HEK293T (cell line): Measurements from ENCODE around the gene RPTOR.

Experiments used
- ARNT ChIP-seq: fragments of 450-650 bp; IDR thresholded peaks from 2 replicates; pipeline ENCODE4 v1.6.1; 2017; ENCODE audit warnings: mild to moderate bottlenecking
- BHLHE40 ChIP-seq: fragments of 450-650 bp; IDR thresholded peaks from 2 replicates; pipeline ENCODE4 v1.6.1; 2016; ENCODE audit warnings: mild to moderate bottlenecking, moderate library complexity, borderline replicate concordance
- CTBP1 ChIP-seq: fragments of 450-650 bp; IDR thresholded peaks from 2 replicates; pipeline ENCODE4 v1.6.1; 2016; ENCODE audit warnings: borderline replicate concordance
- ELF4 ChIP-seq: fragments of 450-650 bp; IDR thresholded peaks from 2 replicates; pipeline ENCODE4 v1.6.1; 2017; ENCODE audit warnings: antibody characterized with exemption
- FOXA1 ChIP-seq: fragments of 450-650 bp; IDR thresholded peaks from 2 replicates; pipeline ENCODE4 v1.6.1; 2016; ENCODE audit warnings: mild to moderate bottlenecking
- FOXM1 ChIP-seq: fragments of 450-650 bp; IDR thresholded peaks from 2 replicates; pipeline ENCODE4 v1.6.1; 2017; ENCODE audit warnings: mild to moderate bottlenecking, borderline replicate concordance
- L3MBTL2 ChIP-seq: fragments of 450-650 bp; conservative IDR thresholded peaks from 2 replicates; pipeline ENCODE4 v1.6.1; 2016; ENCODE audit warnings: mild to moderate bottlenecking
- LEF1 ChIP-seq: fragments of 450-650 bp; IDR thresholded peaks from 2 replicates; pipeline ENCODE4 v1.6.1; 2017; ENCODE audit warnings: mild to moderate bottlenecking, borderline replicate concordance
- NFRKB ChIP-seq: fragments of 450-650 bp; IDR thresholded peaks from 2 replicates; pipeline ENCODE4 v1.6.1; 2016; ENCODE audit warnings: mild to moderate bottlenecking, moderate library complexity
- SUZ12 ChIP-seq: fragments of 450-650 bp; IDR thresholded peaks from 2 replicates; pipeline ENCODE4 v1.6.1; 2016; ENCODE audit warnings: mild to moderate bottlenecking
- TARDBP ChIP-seq: fragments of 450-650 bp; IDR thresholded peaks from 2 replicates; pipeline ENCODE4 v1.6.1; 2016
- ZNF384 ChIP-seq: fragments of 450-650 bp; IDR thresholded peaks from 2 replicates; pipeline ENCODE4 v1.6.1; 2016

- TF ChIP-seq ZNF384, result no peak
- no peak for TF ChIP-seq LEF1
- no peak for TF ChIP-seq BHLHE40
- no peak for TF ChIP-seq NFRKB
- TF ChIP-seq FOXA1, result no peak
- no peak for TF ChIP-seq SUZ12
- TF ChIP-seq TARDBP, result no peak
- TF ChIP-seq ARNT, result no peak
- no peak for TF ChIP-seq CTBP1
- no peak for TF ChIP-seq L3MBTL2
- no peak for TF ChIP-seq ELF4
- TF ChIP-seq FOXM1, result no peak
Measured at GRCh38 chr17:80785477-80786178, 241.0 kb downstream of the RPTOR start.
